SJCRH30 (cell line): ENCODE results near the gene ADGRF4. TPM values are rescaled to one million over a fixed set of nuclear protein-coding genes. Genes with fewer than 3 reads are reported as not detected.
"Not testable (repeated sequence)": the region's sequence is repeated elsewhere in the genome, so short reads cannot be mapped to it uniquely, and the experiment has no call there.

Source experiments
- DNase-seq, 2 experiments: peaks; one replicate each; pipeline ENCODE4 v3.0.0-alpha.2; 2015 to 2020
- H3K27ac ChIP-seq: fragments of 250-450 bp; sonication (Bioruptor Pico); 2 replicates; pipeline ENCODE4 v1.5.1; 2020; ENCODE audit warnings: mild to moderate bottlenecking, moderate library complexity
- H3K27me3 ChIP-seq: fragments of 250-450 bp; sonication (Bioruptor Pico); 2 replicates; pipeline ENCODE4 v1.5.1; 2020; ENCODE audit warnings: mild to moderate bottlenecking, moderate library complexity
- H3K36me3 ChIP-seq: fragments of 250-450 bp; sonication (Bioruptor Pico); 2 replicates; pipeline ENCODE4 v1.5.1; 2020; ENCODE audit warnings: mild to moderate bottlenecking, moderate library complexity
- H3K4me1 ChIP-seq: fragments of 250-450 bp; sonication (Bioruptor Pico); 2 replicates; pipeline ENCODE4 v1.5.1; 2020; ENCODE audit warnings: mild to moderate bottlenecking, moderate library complexity
- H3K4me3 ChIP-seq: fragments of 250-450 bp; sonication (Bioruptor Pico); 2 replicates; pipeline ENCODE4 v1.5.1; 2020; ENCODE audit warnings: mild to moderate bottlenecking, moderate library complexity
- H3K9me3 ChIP-seq: fragments of 250-450 bp; sonication (Bioruptor Pico); replicated peaks from 2 replicates; pipeline ENCODE4 v1.5.1; 2020; ENCODE audit warnings: mild to moderate bottlenecking, moderate library complexity
- total RNA-seq: library from RNA; depleted of rRNA; stranded (reverse); fragments of >200 nt; shearing (Covaris generic); gene quantifications from 2 replicates; pipeline ENCODE4 v1.2.3, GENCODE V29; 2014; rRNA removed

ADGRF4 gene
- total RNA-seq, 1 experiment from 2014 or later, result not detected

DNA sequence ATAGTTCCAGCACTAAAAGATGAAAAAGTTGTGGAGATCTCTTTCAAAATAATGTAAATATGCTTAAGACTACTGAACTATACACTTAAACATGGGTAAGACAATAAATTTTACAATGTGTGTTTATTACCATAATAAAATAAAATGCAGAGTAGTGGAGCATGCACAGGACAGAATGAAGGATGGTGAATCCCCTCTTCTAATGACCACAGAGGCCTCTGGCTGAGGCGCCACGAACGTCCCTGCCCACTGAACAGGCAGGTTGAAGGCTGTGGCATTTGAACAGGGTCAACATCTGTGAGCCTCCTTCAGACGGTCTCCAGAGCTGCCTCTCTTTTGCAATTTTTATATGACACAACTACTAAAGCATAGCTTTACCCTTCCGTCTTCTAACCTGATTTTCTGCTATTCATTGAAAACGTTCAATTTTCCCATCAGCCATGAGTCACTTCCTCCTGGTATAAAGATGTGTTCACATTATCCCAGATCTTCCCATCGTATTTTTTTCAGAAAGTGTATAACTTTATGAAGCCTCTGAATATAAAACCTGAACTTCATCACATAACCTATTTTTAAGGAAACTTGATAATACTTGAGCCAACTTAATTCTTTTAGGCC is 37.8 kb downstream of the ADGRF4 start:
- H3K4me3 ChIP-seq, result no peak overlapping the region
- H3K27me3 ChIP-seq, result no peaks in the 10 kb centered on the region
- H3K9me3 ChIP-seq, result no peaks in the 10 kb centered on the region
- H3K27ac ChIP-seq, result no peak overlapping the region
- no peaks in the 10 kb centered on the region for H3K4me1 ChIP-seq
- no peaks in the 10 kb centered on the region for H3K36me3 ChIP-seq
- DNase-seq, result no peak

DNA sequence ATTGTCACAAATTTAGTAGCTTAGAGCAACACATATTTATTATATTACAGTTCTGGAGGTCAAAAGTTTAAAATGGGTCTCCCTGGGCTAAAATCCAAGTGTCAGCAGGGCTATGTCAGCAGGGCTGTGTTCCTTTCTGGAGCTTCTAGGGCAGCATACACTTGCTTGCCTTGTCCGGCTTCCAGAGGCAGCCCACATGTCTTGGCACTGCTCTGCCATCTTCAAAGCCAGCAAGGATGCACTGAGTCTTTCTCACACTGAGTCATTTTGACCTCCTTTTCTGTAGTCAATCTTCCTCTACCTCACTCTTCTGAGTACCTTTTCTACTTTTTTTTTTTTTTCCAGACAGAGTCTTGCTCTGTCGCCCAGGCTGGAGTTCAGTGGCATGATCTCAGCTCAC is 39.0 kb downstream of the ADGRF4 start:
- H3K27me3 ChIP-seq, result no peaks in the 10 kb centered on the region
- H3K4me3 ChIP-seq, result no peak overlapping the region
- H3K36me3 ChIP-seq, result no peaks in the 10 kb centered on the region
- H3K4me1 ChIP-seq, result no peaks in the 10 kb centered on the region
- H3K9me3 ChIP-seq, result no peaks in the 10 kb centered on the region
- H3K27ac ChIP-seq, result no peak overlapping the region
- no peak for DNase-seq

DNA sequence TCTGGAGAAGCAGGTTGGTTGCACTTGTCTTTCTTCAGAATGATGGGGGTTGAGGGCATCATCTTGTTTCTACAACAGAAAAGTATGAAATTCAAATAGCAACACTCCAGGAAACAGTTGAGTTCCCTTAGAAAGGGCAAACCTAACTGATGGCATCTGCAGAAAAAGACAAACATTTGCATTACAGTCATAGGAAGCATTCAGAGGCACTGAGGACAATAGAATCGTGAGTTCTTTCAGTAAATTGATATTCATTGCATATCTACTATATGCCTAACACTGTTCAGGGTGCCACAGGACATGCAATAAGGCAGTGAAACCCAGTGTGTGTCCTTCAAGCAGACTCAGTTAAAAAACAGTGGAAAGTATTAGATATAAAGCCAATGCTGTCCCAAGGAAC is 42.3 kb downstream of the ADGRF4 start:
- Histone ChIP-seq H3K27me3 (no peaks in the 10 kb centered on the region), H3K36me3 (no peaks in the 10 kb centered on the region), H3K4me3 (no peak overlapping the region), H3K27ac (no peak overlapping the region), H3K4me1 (no peaks in the 10 kb centered on the region), H3K9me3 (no peaks in the 10 kb centered on the region)
- no peak for DNase-seq

DNA sequence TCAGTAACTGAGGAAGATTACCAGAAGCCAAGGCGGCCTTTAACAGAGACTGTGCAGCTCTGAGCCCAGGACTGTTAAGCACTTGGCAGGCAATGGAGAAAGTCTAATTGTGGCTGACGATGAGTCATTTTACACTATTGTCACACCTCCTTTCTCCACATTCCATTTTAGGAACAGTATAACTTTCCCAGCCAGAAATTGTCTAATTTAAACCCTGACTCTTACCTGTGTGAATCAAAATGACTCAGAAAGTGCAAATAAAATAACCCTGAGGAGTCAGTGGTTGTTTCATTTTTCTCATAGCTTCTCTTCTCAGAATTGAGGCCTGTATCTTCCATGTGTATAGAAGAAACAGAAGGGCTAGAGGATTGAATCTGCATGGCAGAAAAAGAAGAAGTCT is 43.4 kb downstream of the ADGRF4 start:
- no peaks in the 10 kb centered on the region for H3K27me3 ChIP-seq
- DNase-seq, result no peak

DNA sequence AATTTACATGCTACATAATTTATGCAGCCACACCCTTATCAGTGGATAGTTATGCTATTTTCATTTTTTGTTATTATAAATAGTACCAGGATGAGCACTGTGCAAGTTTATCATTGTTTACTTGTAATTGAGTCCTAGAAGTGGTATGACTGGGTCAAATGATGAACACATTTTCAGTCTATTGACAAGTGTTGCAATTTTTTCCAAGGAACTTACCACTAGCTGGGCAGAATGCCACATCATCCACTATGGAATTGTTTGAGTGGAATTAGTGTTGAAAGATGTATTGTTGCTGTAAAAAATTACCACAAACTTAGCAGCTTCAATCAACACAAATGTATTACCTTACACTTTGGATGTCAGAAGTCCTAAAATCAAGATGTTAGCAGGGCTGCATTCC is 45.4 kb downstream of the ADGRF4 start:
- Histone ChIP-seq H3K4me3 (no peak overlapping the region), H3K9me3 (no peaks in the 10 kb centered on the region), H3K27me3 (no peaks in the 10 kb centered on the region), H3K36me3 (no peaks in the 10 kb centered on the region), H3K4me1 (no peaks in the 10 kb centered on the region), H3K27ac (no peak overlapping the region)
- no peak for DNase-seq

More for the DNA sequence above, 43.4 kb downstream of the ADGRF4 start:
- Histone ChIP-seq H3K27ac (no peak overlapping the region), H3K36me3 (no peaks in the 10 kb centered on the region), H3K9me3 (no peaks in the 10 kb centered on the region), H3K4me3 (no peak overlapping the region), H3K4me1 (no peaks in the 10 kb centered on the region)

DNA sequence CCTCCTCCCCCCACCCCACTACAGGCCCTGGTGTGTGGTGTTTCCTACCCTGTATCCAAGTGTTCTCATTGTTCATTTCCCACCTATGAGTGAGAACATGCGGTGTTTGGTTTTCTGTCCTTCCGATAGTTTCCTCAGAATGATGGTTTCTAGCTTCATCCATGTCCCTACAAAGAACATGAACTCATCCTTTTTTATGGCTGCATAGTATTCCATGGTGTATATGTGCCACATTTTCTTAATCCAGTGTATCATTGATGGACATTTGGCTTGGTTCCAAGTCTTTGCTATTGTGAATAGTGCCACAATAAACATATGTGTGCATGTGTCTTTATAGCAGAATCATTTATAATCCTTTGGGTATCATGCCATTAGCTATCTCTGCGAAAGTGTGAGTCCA is 46.9 kb downstream of the ADGRF4 start:
- H3K4me1 ChIP-seq, H3K27ac ChIP-seq, H3K9me3 ChIP-seq, DNase-seq, H3K27me3 ChIP-seq, H3K36me3 ChIP-seq, H3K4me3 ChIP-seq: not testable (repeated sequence)

DNA sequence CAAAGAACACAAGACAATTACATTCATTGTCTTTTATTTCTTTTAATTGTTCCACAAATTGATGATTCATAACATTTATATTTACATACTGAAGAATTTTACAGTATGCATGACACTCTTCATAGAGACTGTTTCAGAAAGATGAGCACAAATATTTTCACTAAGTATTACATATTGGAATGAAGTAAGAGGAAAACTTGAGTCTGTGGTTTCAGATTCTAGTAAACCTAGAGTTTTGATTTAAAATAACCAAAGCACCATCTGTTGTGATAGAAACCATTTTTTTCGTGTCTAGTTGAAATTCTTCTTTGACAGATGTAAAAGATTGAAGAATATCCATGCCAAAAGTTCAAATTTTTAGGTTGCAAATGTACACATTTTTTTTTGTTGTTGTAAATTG is 51.4 kb downstream of the ADGRF4 start:
- Histone ChIP-seq H3K27ac (no peak overlapping the region), H3K4me3 (no peak overlapping the region), H3K9me3 (no peaks in the 10 kb centered on the region), H3K27me3 (no peaks in the 10 kb centered on the region), H3K4me1 (no peaks in the 10 kb centered on the region), H3K36me3 (no peaks in the 10 kb centered on the region)
- no peak for DNase-seq

DNA sequence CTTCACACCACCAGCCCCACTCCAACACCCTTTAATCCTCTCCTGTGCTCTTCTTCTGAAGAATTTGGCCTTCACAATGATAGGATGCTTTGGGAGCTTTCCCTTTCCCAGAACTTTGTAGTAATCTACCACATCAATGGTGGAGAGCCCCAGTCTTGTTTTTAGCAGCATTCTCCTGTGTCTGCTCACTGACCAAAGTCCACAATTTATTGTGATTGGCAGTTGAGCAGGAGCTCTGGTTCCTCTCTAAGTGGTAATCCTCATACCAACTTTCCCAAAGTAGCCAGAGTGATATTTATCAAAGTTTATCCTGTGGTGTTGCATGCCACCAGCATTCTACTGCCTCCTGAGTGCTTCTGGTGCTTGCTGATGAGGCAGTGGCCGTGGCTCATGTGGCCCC is 54.4 kb downstream of the ADGRF4 start:
- Histone ChIP-seq H3K4me1 (no peaks in the 10 kb centered on the region), H3K27me3 (no peaks in the 10 kb centered on the region), H3K4me3 (no peak overlapping the region), H3K36me3 (no peaks in the 10 kb centered on the region), H3K27ac (no peak overlapping the region), H3K9me3 (no peaks in the 10 kb centered on the region)
- DNase-seq, result no peak

DNA sequence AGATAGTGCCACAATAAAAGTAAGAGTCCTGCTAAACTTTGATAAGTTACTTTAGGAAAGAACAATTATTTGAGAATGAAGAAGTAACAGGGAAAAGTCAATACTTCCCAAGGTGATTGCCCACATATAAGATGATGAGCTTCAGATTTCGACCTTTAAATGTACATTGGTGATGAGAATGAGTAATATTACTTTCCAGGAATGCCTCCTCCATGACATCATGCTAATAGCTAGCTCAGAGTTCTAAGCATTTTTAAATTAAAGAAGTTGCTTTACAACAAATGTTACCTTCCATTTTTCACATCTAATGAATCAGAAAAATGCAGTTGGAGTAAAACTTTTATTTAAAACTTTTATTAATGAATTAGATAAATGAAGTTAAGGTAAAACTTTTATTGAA is 61.0 kb downstream of the ADGRF4 start:
- no peaks in the 10 kb centered on the region for H3K27me3 ChIP-seq
- no peak for DNase-seq
- H3K27ac ChIP-seq, result no peak overlapping the region
- no peak overlapping the region for H3K4me3 ChIP-seq
- no peaks in the 10 kb centered on the region for H3K36me3 ChIP-seq
- no peaks in the 10 kb centered on the region for H3K4me1 ChIP-seq
- no peaks in the 10 kb centered on the region for H3K9me3 ChIP-seq

DNA sequence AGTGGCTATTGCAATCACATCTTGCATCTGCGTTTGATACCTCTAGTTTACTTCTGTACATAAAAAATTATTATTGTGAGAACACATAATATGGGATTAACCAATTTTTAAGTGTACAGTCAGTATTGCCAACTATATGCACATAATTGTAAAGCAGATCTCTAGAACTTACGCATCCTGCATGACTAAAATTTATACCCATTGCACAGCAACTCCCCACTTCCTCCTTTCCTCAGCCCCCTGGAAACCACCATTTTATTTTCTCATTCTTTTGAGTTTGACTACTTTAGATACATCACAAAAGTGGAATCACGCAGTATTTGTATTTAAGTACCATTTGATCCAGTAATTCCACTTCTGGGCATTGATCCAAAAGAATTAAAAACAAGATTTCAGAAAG is 64.1 kb downstream of the ADGRF4 start:
- Histone ChIP-seq H3K4me3 (no peak overlapping the region), H3K36me3 (no peaks in the 10 kb centered on the region), H3K27ac (no peak overlapping the region), H3K27me3 (no peaks in the 10 kb centered on the region), H3K4me1 (no peaks in the 10 kb centered on the region), H3K9me3 (no peaks in the 10 kb centered on the region)
- no peak for DNase-seq

DNA sequence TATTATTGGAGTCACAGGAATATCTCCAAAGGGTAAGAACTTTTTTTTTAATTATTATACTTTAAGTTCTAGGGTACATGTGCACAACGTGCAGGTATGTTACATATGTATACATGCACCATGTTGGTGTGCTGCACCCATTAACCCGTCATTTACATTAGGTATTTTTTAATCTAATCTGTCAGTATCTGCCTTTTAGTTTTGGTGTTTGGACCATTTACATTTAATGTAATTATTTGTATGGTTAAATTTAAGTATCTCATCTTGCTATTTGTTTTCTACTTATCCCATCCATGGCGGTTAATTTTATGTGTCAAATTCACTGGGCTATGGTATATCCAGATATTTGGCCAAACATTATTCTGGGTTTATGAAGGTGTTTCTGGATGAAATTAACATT is 68.1 kb downstream of the ADGRF4 start:
- Histone ChIP-seq H3K4me3 (no peak overlapping the region), H3K27ac (no peak overlapping the region), H3K9me3 (no peaks in the 10 kb centered on the region), H3K27me3 (no peaks in the 10 kb centered on the region), H3K4me1 (no peaks in the 10 kb centered on the region), H3K36me3 (no peaks in the 10 kb centered on the region)
- no peak for DNase-seq

DNA sequence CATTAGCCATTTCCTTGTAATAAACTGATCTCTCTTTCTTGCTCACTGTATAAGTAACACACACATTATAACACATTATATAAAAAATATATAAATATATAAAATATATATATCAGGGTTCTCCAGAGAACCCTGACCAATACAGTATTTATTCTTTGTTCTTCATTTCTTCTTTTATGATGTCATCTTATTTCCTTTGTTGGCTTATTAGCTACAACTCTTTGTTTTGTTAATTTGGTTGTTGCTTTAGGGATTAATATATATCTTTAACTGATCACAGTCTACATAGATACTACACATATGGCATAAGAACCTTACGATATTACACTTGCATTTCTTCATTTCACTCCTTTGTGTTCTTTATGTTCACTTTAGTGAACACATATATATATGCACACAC is 68.7 kb downstream of the ADGRF4 start:
- Histone ChIP-seq H3K27me3 (no peaks in the 10 kb centered on the region), H3K27ac (no peak overlapping the region), H3K4me1 (no peaks in the 10 kb centered on the region), H3K4me3 (no peak overlapping the region), H3K9me3 (no peaks in the 10 kb centered on the region), H3K36me3 (no peaks in the 10 kb centered on the region)
- DNase-seq, result no peak

DNA sequence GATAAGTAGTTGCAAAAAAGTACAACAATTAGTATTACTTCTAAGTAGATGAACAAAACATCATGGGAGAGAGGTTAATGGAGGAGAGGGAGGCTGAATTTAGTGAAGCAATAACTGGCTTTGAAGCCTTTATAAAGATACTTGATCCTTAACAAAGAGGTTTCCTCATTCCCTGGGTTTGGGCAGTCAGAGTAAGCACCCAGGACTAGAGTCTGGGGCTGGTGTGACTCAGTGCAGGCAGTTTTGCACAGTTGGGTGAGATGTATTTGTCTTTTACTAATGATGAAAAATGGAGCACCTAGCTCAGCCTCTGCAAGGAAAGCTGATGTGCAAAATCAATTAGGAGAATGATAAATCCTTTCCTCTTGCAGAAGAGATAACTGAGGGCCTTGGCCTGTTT is 71.6 kb downstream of the ADGRF4 start:
- H3K4me3 ChIP-seq, result no peak overlapping the region
- H3K27ac ChIP-seq, result no peak overlapping the region
- H3K36me3 ChIP-seq, result no peaks in the 10 kb centered on the region
- H3K4me1 ChIP-seq, result no peaks in the 10 kb centered on the region
- H3K9me3 ChIP-seq, result no peaks in the 10 kb centered on the region
- DNase-seq, result no peak
- no peaks in the 10 kb centered on the region for H3K27me3 ChIP-seq

Other genes with a start within 250 kb of the ADGRF4 start
- gene CD2AP, start 220.8 kb upstream of the ADGRF4 start, total RNA-seq, result 11.2 and 11.6 TPM in 2 replicates
- not detected in 2 replicates for gene OPN5, start 83.5 kb downstream of the ADGRF4 start, total RNA-seq